H1 (cell line): ENCODE data around the gene ACCSL. TPM values are rescaled to one million over a fixed set of nuclear protein-coding genes. Genes with fewer than 3 reads are reported as not detected.

Experiments
- EZH2 ChIP-seq: fragments of 200-600 bp; sonication (generic); IDR thresholded peaks from 2 replicates; pipeline ENCODE4 v1.7.1; 2012; ENCODE audit warnings: low read depth, mild to moderate bottlenecking, moderate library complexity, low read length, inconsistent platforms; ENCODE audit not compliant: severe bottlenecking
- KDM5A ChIP-seq: fragments of 200-600 bp; IDR thresholded peaks from 2 replicates; pipeline ENCODE4 v1.7.1; 2012; ENCODE audit warnings: mild to moderate bottlenecking, low read length, inconsistent platforms, mixed read lengths
- PHF8 ChIP-seq: fragments of 200-600 bp; sonication (generic); conservative IDR thresholded peaks from 2 replicates; pipeline ENCODE4 v1.7.1; 2012; ENCODE audit warnings: low read depth, mild to moderate bottlenecking, inconsistent platforms, low read length, moderate library complexity
- POLR2A ChIP-seq, 2 experiments: IDR thresholded peaks; 1 replicate in 1 of 2; 2 replicates in 1 of 2; pipeline ENCODE4 v1.6.1; 2011; ENCODE audit warnings: low read depth in 2 of 2, low read length in 2 of 2, mild to moderate bottlenecking in 2 of 2; ENCODE audit errors: control extremely low read depth in 1 of 2
- RXRA ChIP-seq: IDR thresholded peaks from 2 replicates; pipeline ENCODE4 v1.6.1; 2011; ENCODE audit warnings: low read depth, mild to moderate bottlenecking, low read length, moderate library complexity; ENCODE audit not compliant: insufficient read depth
- SP4 ChIP-seq: IDR thresholded peaks from 2 replicates; pipeline ENCODE4 v1.6.1; 2012; ENCODE audit warnings: low read length, inconsistent platforms
- YY1 ChIP-seq: IDR thresholded peaks from 2 replicates; pipeline ENCODE4 v1.6.1; 2011; ENCODE audit warnings: low read depth, mild to moderate bottlenecking, low read length
- ZNF274 ChIP-seq: IDR thresholded peaks from 2 replicates; pipeline ENCODE4 v1.7.0; 2012; ENCODE audit warnings: low read length, borderline replicate concordance; ENCODE audit errors: extremely low read depth
- polyA plus RNA-seq, 7 experiments: library from polyadenylated mRNA; depleted of rRNA in 3 of 7; stranded (reverse) in 5 of 7; unstranded in 2 of 7; fragments of >200 nt in 5 of 7; fragments of 200-250 nt in 2 of 7; gene quantifications; 1 replicate in 5 of 7; 2 replicates in 1 of 7; 4 replicates in 1 of 7; pipeline versions ENCODE4 v1.2.1 to v1.2.3, GENCODE V29; 2011 to 2013; ENCODE audit warnings: missing spikeins in 2 of 7, mixed read lengths in 2 of 7
- total RNA-seq: library from RNA; stranded (reverse); fragmentation: NEBNext Ultra II Directional; extraction: Animal tissue kit (Norgen Biotek cat#: 25700); gene quantifications from 2 replicates; pipeline ENCODE4 v1.2.1, GENCODE V29; 2021
- TF ChIP-seq, protein P1 (sequence below), 3 experiments: IDR thresholded peaks; 1 replicate in 2 of 3; 2 replicates in 1 of 3; pipeline versions ENCODE4 v1.5.1 to v1.6.1; 2011; ENCODE audit warnings: low read length in 3 of 3, mild to moderate bottlenecking in 3 of 3, inconsistent platforms in 2 of 3, low read depth in 1 of 3, moderate library complexity in 1 of 3; ENCODE audit not compliant: insufficient read depth in 1 of 3; ENCODE audit errors: control extremely low read depth in 1 of 3

The ACCSL gene
- total and polyA plus RNA-seq, 2 of the 8 experiments (the other 6 are each of a cell fraction or from before 2014, with no cell fraction given): not detected

DNA sequence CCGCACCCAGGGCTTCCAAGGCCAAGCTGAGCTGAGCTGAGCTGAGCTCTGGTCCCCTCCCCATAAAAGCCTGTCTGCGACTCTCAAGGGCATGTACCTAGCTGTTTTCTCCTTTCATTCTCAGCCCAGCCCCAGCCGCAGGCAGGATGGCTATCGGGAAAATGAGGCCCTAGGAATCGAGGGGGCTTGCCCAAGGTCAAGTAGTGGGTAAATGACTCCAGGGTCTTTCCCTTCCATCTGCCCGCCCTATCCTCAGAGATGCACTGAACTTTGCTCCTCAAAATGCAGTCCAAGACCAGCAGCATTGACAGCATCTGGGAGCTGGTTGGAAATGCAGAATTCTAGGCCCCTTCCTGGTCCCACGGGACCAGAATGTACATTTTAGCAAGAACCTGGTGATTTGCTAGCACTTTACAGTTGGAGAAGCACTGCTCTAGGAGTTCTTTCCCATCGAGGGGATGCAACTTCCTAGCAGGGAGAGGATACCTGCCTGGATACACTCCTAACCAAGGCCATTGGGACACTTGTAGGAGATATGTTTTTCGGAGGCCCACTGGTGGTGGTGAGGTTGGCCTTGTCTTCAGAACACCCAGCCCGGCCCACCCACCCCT, 43.2 kb upstream of the ACCSL start (continued):
- TF ChIP-seq RXRA (no peak), PHF8 (no peak), KDM5A (no peak), SP4 (no peak), YY1 (no peak), ZNF274 (no peak), EZH2 (no peak), POLR2A (IDR thresholded peaks at IDR 0.05; ENCODE audit: control extremely low read depth in 1 of 2, low read depth in 2 of 2, low read length in 2 of 2) (no peak)
- TF ChIP-seq, protein P1, sequence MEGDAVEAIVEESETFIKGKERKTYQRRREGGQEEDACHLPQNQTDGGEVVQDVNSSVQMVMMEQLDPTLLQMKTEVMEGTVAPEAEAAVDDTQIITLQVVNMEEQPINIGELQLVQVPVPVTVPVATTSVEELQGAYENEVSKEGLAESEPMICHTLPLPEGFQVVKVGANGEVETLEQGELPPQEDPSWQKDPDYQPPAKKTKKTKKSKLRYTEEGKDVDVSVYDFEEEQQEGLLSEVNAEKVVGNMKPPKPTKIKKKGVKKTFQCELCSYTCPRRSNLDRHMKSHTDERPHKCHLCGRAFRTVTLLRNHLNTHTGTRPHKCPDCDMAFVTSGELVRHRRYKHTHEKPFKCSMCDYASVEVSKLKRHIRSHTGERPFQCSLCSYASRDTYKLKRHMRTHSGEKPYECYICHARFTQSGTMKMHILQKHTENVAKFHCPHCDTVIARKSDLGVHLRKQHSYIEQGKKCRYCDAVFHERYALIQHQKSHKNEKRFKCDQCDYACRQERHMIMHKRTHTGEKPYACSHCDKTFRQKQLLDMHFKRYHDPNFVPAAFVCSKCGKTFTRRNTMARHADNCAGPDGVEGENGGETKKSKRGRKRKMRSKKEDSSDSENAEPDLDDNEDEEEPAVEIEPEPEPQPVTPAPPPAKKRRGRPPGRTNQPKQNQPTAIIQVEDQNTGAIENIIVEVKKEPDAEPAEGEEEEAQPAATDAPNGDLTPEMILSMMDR (IDR thresholded peaks at IDR 0.05; ENCODE audit: control extremely low read depth in 1 of 3, insufficient read depth in 1 of 3, low read depth in 1 of 3, low read length in 3 of 3): no peak
- TF ChIP-seq, all 59 proteins: peak for 0
